Measurements from ENCODE around the gene DVL3. TPM values are rescaled to one million over a fixed set of nuclear protein-coding genes. Genes with fewer than 3 reads are reported as not detected.
"Not testable (repeated sequence)": the region's sequence is repeated elsewhere in the genome, so short reads cannot be mapped to it uniquely, and the experiment has no call there.

Gene DVL3
- polyA plus RNA-seq (2012; ENCODE audit: insufficient read depth, insufficient read length) = 48.0 TPM

GRCh38 chr3:184154885-184155643, at the start of gene DVL3:
DVL3 (plus strand) TSS chr3:184155377; CDS start chr3:184155636, 259 bp downstream.
- DNase-seq (ENCODE audit: low read depth, low spot score) = no peak
- H3K4me3 ChIP-seq (ENCODE audit: low read length) = peak within 1 kb of the TSS; percentile 61

GRCh38 chr3:184110316-184110725, 44.9 kb upstream of the DVL3 start:
- no peak overlapping the region for H3K4me3 ChIP-seq (ENCODE audit: low read length)
- DNase-seq (ENCODE audit: low read depth, low spot score) = no peak

- no peak overlapping the region for H3K4me3 ChIP-seq (ENCODE audit: low read length)
- DNase-seq (ENCODE audit: low read depth, low spot score) = no peak
Observed at GRCh38 chr3:184116017-184116416, 39.2 kb upstream of the DVL3 start.

GRCh38 chr3:184117636-184118035, 37.5 kb upstream of the DVL3 start:
- H3K4me3 ChIP-seq (ENCODE audit: low read length) = no peak overlapping the region
- DNase-seq (ENCODE audit: low read depth, low spot score) = no peak

- DNase-seq (ENCODE audit: low read depth, low spot score) = peak; percentile 17
Observed at GRCh38 chr3:184121031-184121430, 34.1 kb upstream of the DVL3 start.

GRCh38 chr3:184126006-184126405, 29.2 kb upstream of the DVL3 start:
- no peak for DNase-seq (ENCODE audit: low read depth, low spot score)
- no peak overlapping the region for H3K4me3 ChIP-seq (ENCODE audit: low read length)

More at GRCh38 chr3:184121031-184121430, 34.1 kb upstream of the DVL3 start:
- not testable (repeated sequence) for H3K4me3 ChIP-seq (ENCODE audit: low read length)

GRCh38 chr3:184129012-184129411, 26.2 kb upstream of the DVL3 start:
- no peak for DNase-seq (ENCODE audit: low read depth, low spot score)
- H3K4me3 ChIP-seq (ENCODE audit: low read length) = no peak overlapping the region

GRCh38 chr3:184132945-184133344, 22.2 kb upstream of the DVL3 start:
- DNase-seq (ENCODE audit: low read depth, low spot score) = no peak
- no peak overlapping the region for H3K4me3 ChIP-seq (ENCODE audit: low read length)

GRCh38 chr3:184133840-184134745, 21.1 kb upstream of the DVL3 start:
- DNase-seq (ENCODE audit: low read depth, low spot score) = peak; percentile 6
- H3K4me3 ChIP-seq (ENCODE audit: low read length) = peak overlapping the region; percentile 99

- DNase-seq (ENCODE audit: low read depth, low spot score) = no peak
- H3K4me3 ChIP-seq (ENCODE audit: low read length) = peak overlapping the region; percentile 99
Observed at GRCh38 chr3:184134746-184135148, 20.4 kb upstream of the DVL3 start.

- H3K4me3 ChIP-seq (ENCODE audit: low read length) = peak within 1 kb of the TSS; percentile 99
- DNase-seq (ENCODE audit: low read depth, low spot score) = peak; percentile 94
Observed at GRCh38 chr3:184135149-184135910, 19.8 kb upstream of the DVL3 start, which contains the start of gene EIF2B5. EIF2B5 (plus strand) TSS chr3:184135358; CDS start chr3:184135386, 28 bp downstream.

- H3K4me3 ChIP-seq (ENCODE audit: low read length) = peak overlapping the region; percentile 99
- no peak for DNase-seq (ENCODE audit: low read depth, low spot score)
Observed at GRCh38 chr3:184135911-184136260, 19.3 kb upstream of the DVL3 start.

- DNase-seq (ENCODE audit: low read depth, low spot score) = no peak
- no peak overlapping the region for H3K4me3 ChIP-seq (ENCODE audit: low read length)
Observed at GRCh38 chr3:184140436-184140835, 14.7 kb upstream of the DVL3 start.

- H3K4me3 ChIP-seq (ENCODE audit: low read length) = no peak overlapping the region
- no peak for DNase-seq (ENCODE audit: low read depth, low spot score)
Observed at GRCh38 chr3:184142199-184142598, 13.0 kb upstream of the DVL3 start.

- no peak for DNase-seq (ENCODE audit: low read depth, low spot score)
- H3K4me3 ChIP-seq (ENCODE audit: low read length) = no peak overlapping the region
Observed at GRCh38 chr3:184143327-184143726, 11.8 kb upstream of the DVL3 start.

GRCh38 chr3:184144505-184144904, 10.7 kb upstream of the DVL3 start:
- no peak for DNase-seq (ENCODE audit: low read depth, low spot score)
- H3K4me3 ChIP-seq (ENCODE audit: low read length) = no peak overlapping the region

- peak; percentile 22 for DNase-seq (ENCODE audit: low read depth, low spot score)
- H3K4me3 ChIP-seq (ENCODE audit: low read length) = no peak overlapping the region
Observed at GRCh38 chr3:184145111-184145524, 10.1 kb upstream of the DVL3 start.

- no peak overlapping the region for H3K4me3 ChIP-seq (ENCODE audit: low read length)
- no peak for DNase-seq (ENCODE audit: low read depth, low spot score)
Observed at GRCh38 chr3:184145751-184146270, 9.4 kb upstream of the DVL3 start.

- no peak overlapping the region for H3K4me3 ChIP-seq (ENCODE audit: low read length)
- no peak for DNase-seq (ENCODE audit: low read depth, low spot score)
Observed at GRCh38 chr3:184148076-184148475, 7.1 kb upstream of the DVL3 start.

Measured in Jurkat, Clone E6-1 (cell line).